ENCODE data around the gene PTMA.

- no peak for TF ChIP-seq SUZ12 (IDR thresholded peaks at IDR 0.05; ENCODE audit: extremely low read depth, insufficient read depth, insufficient read length)
- no peak for TF ChIP-seq ZNF274 (IDR thresholded peaks at IDR 0.05; ENCODE audit: low read depth, low read length)
- no peak for TF ChIP-seq YY1 (IDR thresholded peaks at IDR 0.05; ENCODE audit: insufficient read depth, insufficient read length)
Measured at GRCh38 chr2:231720292-231720986, 12.1 kb downstream of the PTMA start.
